ENCODE results near the gene TK2. TPM values are rescaled to one million over a fixed set of nuclear protein-coding genes. Genes with fewer than 3 reads are reported as not detected.

Gene TK2
- total and polyA plus RNA-seq, 9 of the 15 experiments (the other 6 are each of a cell fraction or from before 2014, with no cell fraction given), result 1.1 to 10.2 (median 5.3) TPM

- TF ChIP-seq NFXL1 (CRISPR knock-in tag; IDR thresholded peaks at IDR 0.05), result no peak
- TF ChIP-seq NKRF (IDR thresholded peaks at IDR 0.05; ENCODE audit: borderline replicate concordance), result no peak
- peak; percentile 61; the same call in 1 of the 2 replicates for TF ChIP-seq ELF4 (CRISPR knock-in tag; IDR thresholded peaks at IDR 0.05)
- TF ChIP-seq, protein P1, sequence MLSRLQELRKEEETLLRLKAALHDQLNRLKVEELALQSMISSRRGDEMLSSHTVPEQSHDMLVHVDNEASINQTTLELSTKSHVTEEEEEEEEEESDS (CRISPR knock-in tag; IDR thresholded peaks at IDR 0.05), result no peak
- TF ChIP-seq CREB3 (tag; conservative IDR thresholded peaks at IDR 0.05; ENCODE audit: low read depth), result no peak
- peak; percentile 72 for TF ChIP-seq TAL1 (IDR thresholded peaks at IDR 0.05)
- TF ChIP-seq DACH1 (IDR thresholded peaks at IDR 0.05; ENCODE audit: partially characterized antibody), result no peak
- peak in 1 of 3 experiments; percentile 58; a peak in 1 of 6 replicates for TF ChIP-seq ZBTB11 (CRISPR knock-in tag; IDR thresholded peaks at IDR 0.05)
- peak in 1 of 2 experiments; percentile 77; a peak in 2 of 4 replicates for TF ChIP-seq HDAC1 (IDR thresholded peaks at IDR 0.05)
- peak; percentile 83 for TF ChIP-seq SMARCE1 (IDR thresholded peaks at IDR 0.05)
- no peak for TF ChIP-seq ZNF785 (CRISPR knock-in tag; IDR thresholded peaks at IDR 0.05)
- TF ChIP-seq HDAC2 (IDR thresholded peaks at IDR 0.05), result peak; percentile 64; the same call in 1 of the 2 replicates
- TF ChIP-seq ZNF274 (IDR thresholded peaks at IDR 0.05; ENCODE audit: borderline replicate concordance, low read depth, low read length), result no peak
- peak; percentile 87 for TF ChIP-seq KLF16 (IDR thresholded peaks at IDR 0.05)
- no peak for TF ChIP-seq ZNF707 (CRISPR knock-in tag; conservative IDR thresholded peaks at IDR 0.05)
- TF ChIP-seq TBL1XR1 (IDR thresholded peaks at IDR 0.05; ENCODE audit: low read length in 2 of 2), result peak in 1 of 2 experiments; percentile 64; a peak in 1 of 4 replicates
- TF ChIP-seq ZNF165 (CRISPR knock-in tag; IDR thresholded peaks at IDR 0.05; ENCODE audit: borderline replicate concordance), result no peak
- TF ChIP-seq ESRRB (CRISPR knock-in tag; IDR thresholded peaks at IDR 0.05; ENCODE audit: borderline replicate concordance), result no peak
- TF ChIP-seq LCOR (CRISPR knock-in tag; IDR thresholded peaks at IDR 0.05), result no peak
- TF ChIP-seq, protein P2, sequence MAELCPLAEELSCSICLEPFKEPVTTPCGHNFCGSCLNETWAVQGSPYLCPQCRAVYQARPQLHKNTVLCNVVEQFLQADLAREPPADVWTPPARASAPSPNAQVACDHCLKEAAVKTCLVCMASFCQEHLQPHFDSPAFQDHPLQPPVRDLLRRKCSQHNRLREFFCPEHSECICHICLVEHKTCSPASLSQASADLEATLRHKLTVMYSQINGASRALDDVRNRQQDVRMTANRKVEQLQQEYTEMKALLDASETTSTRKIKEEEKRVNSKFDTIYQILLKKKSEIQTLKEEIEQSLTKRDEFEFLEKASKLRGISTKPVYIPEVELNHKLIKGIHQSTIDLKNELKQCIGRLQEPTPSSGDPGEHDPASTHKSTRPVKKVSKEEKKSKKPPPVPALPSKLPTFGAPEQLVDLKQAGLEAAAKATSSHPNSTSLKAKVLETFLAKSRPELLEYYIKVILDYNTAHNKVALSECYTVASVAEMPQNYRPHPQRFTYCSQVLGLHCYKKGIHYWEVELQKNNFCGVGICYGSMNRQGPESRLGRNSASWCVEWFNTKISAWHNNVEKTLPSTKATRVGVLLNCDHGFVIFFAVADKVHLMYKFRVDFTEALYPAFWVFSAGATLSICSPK (IDR thresholded peaks at IDR 0.05; ENCODE audit: borderline replicate concordance), result no peak
Measured at GRCh38 chr16:66524601-66525164, 25.2 kb downstream of the TK2 start (continued).
